Measurements from ENCODE around the gene CALHM6. TPM values are rescaled to one million over a fixed set of nuclear protein-coding genes. Genes with fewer than 3 reads are reported as not detected.
"Not testable (repeated sequence)": the region's sequence is repeated elsewhere in the genome, so short reads cannot be mapped to it uniquely, and the experiment has no call there.

Gene CALHM6
- total RNA-seq, 1 experiment from 2014 or later = not detected

- intact Hi-C loops (cut with micrococcal nuclease) = no loop called here
- ChIA-PET CTCF (interaction anchor here (0.6 to 0.8 kb wide), 5 partner anchors 23 to 877 kb away, joined by 3 to 6 read pairs (median 3); partner anchors contain the start of gene DSE), POLR2A (interaction anchor here (0.8 kb wide), 1 partner anchor 41 kb away, joined by 3 read pairs; no protein-coding TSS in a partner anchor)
- H3K4me1 Mint-ChIP-seq (ENCODE audit: insufficient read depth, unreplicated experiment) = no peaks in the 10 kb centered on the region
- no peak for TF ChIP-seq CTCF (IDR thresholded peaks at IDR 0.05; ENCODE audit: unreplicated experiment)
- no peaks in the 10 kb centered on the region for H3K9me3 Mint-ChIP-seq (ENCODE audit: unreplicated experiment)
- no peak overlapping the region for H3K4me3 Mint-ChIP-seq (ENCODE audit: unreplicated experiment)
- H3K27ac Mint-ChIP-seq (ENCODE audit: low read depth, unreplicated experiment) = no peak overlapping the region
- BruUV-seq (replicated peaks) = no TSS peak
- DNase-seq (ENCODE audit: unreplicated experiment) = no peak
- no peaks in the 10 kb centered on the region for H3K27me3 Mint-ChIP-seq (ENCODE audit: insufficient read depth, unreplicated experiment)
- H3K36me3 Mint-ChIP-seq (ENCODE audit: insufficient read depth, unreplicated experiment) = no peaks in the 10 kb centered on the region
Observed at GRCh38 chr6:116491610-116492330, 30.6 kb downstream of the CALHM6 start.

- no TSS peak for BruUV-seq (replicated peaks)
- H3K4me3 Mint-ChIP-seq (ENCODE audit: unreplicated experiment) = no peak overlapping the region
- no peak overlapping the region for H3K27ac Mint-ChIP-seq (ENCODE audit: low read depth, unreplicated experiment)
- CTCF ChIA-PET = interaction anchor here (0.7 to 0.8 kb wide), 3 partner anchors 23 to 121 kb away, joined by 3 to 6 read pairs (median 3); partner anchors contain the start of gene DSE
- no peaks in the 10 kb centered on the region for H3K36me3 Mint-ChIP-seq (ENCODE audit: insufficient read depth, unreplicated experiment)
- H3K27me3 Mint-ChIP-seq (ENCODE audit: insufficient read depth, unreplicated experiment) = no peaks in the 10 kb centered on the region
- H3K4me1 Mint-ChIP-seq (ENCODE audit: insufficient read depth, unreplicated experiment) = no peaks in the 10 kb centered on the region
- TF ChIP-seq CTCF (IDR thresholded peaks at IDR 0.05; ENCODE audit: unreplicated experiment) = no peak
- DNase-seq (ENCODE audit: unreplicated experiment) = no peak
- intact Hi-C loops (cut with micrococcal nuclease) = no loop called here
- H3K9me3 Mint-ChIP-seq (ENCODE audit: unreplicated experiment) = no peaks in the 10 kb centered on the region
- POLR2A ChIA-PET = interaction anchor here (0.7 kb wide), 1 partner anchor 41 kb away, joined by 3 read pairs; no protein-coding TSS in a partner anchor
Observed at GRCh38 chr6:116492331-116493067, 31.3 kb downstream of the CALHM6 start.

GRCh38 chr6:116495161-116495560, 34.0 kb downstream of the CALHM6 start:
- H3K36me3 Mint-ChIP-seq (ENCODE audit: insufficient read depth, unreplicated experiment); BruUV-seq (replicated peaks); DNase-seq (ENCODE audit: unreplicated experiment); H3K27me3 Mint-ChIP-seq (ENCODE audit: insufficient read depth, unreplicated experiment); POLR2A ChIA-PET; H3K9me3 Mint-ChIP-seq (ENCODE audit: unreplicated experiment); H3K27ac Mint-ChIP-seq (ENCODE audit: low read depth, unreplicated experiment); intact Hi-C loops (cut with micrococcal nuclease); H3K4me3 Mint-ChIP-seq (ENCODE audit: unreplicated experiment); H3K4me1 Mint-ChIP-seq (ENCODE audit: insufficient read depth, unreplicated experiment): not testable (repeated sequence)
- CTCF ChIA-PET = interaction anchor here (0.7 kb wide), 1 partner anchor 227 kb away, joined by 4 read pairs; no protein-coding TSS in a partner anchor

- no peak for TF ChIP-seq CTCF (IDR thresholded peaks at IDR 0.05; ENCODE audit: unreplicated experiment)
- H3K9me3 Mint-ChIP-seq (ENCODE audit: unreplicated experiment) = peaks cover 5% of the 10 kb centered on the region
- H3K4me3 Mint-ChIP-seq (ENCODE audit: unreplicated experiment) = no peak overlapping the region
- no peaks in the 10 kb centered on the region for H3K36me3 Mint-ChIP-seq (ENCODE audit: insufficient read depth, unreplicated experiment)
- no peak for DNase-seq (ENCODE audit: unreplicated experiment)
- no TSS peak for BruUV-seq (replicated peaks)
- intact Hi-C loops (cut with micrococcal nuclease) = no loop called here
- ChIA-PET CTCF (interaction anchor here (0.6 to 1.5 kb wide), 9 partner anchors 14 to 228 kb away, joined by 3 to 4 read pairs (median 3); no protein-coding TSS in a partner anchor), POLR2A (no interaction called here)
- no peaks in the 10 kb centered on the region for H3K27me3 Mint-ChIP-seq (ENCODE audit: insufficient read depth, unreplicated experiment)
- H3K27ac Mint-ChIP-seq (ENCODE audit: low read depth, unreplicated experiment) = no peak overlapping the region
- H3K4me1 Mint-ChIP-seq (ENCODE audit: insufficient read depth, unreplicated experiment) = peaks cover 5% of the 10 kb centered on the region
Observed at GRCh38 chr6:116497113-116497676, 36.0 kb downstream of the CALHM6 start.

Data from MCF 10A (cell line).